GM23338 (cell line): Measurements from ENCODE around the gene TBL1XR1. TPM values are rescaled to one million over a fixed set of nuclear protein-coding genes. Genes with fewer than 3 reads are reported as not detected.

Source experiments
- EZH2 ChIP-seq: fragments of 200-600 bp; sonication (generic); IDR thresholded peaks from one replicate; pipeline ENCODE4 v1.8.0; 2017; ENCODE audit warnings: antibody characterized with exemption, mild to moderate bottlenecking, low read depth; ENCODE audit not compliant: unreplicated experiment
- EZH2phosphoT487 ChIP-seq: fragments of 200-600 bp; sonication (generic); IDR thresholded peaks from one replicate; pipeline ENCODE4 v1.8.1; 2018; ENCODE audit warnings: antibody characterized with exemption; ENCODE audit not compliant: unreplicated experiment
- JUNB ChIP-seq: IDR thresholded peaks from one replicate; pipeline ENCODE4 v1.6.1; 2016; ENCODE audit warnings: antibody characterized with exemption; ENCODE audit not compliant: unreplicated experiment
- NANOG ChIP-seq: IDR thresholded peaks from 2 replicates; pipeline ENCODE4 v1.6.1; 2016; ENCODE audit warnings: antibody characterized with exemption, borderline replicate concordance
- POLR2AphosphoS5 ChIP-seq: IDR thresholded peaks from 2 replicates; pipeline ENCODE4 v1.6.1; 2016; ENCODE audit warnings: antibody characterized with exemption, low read depth
- STAT1 ChIP-seq: IDR thresholded peaks from one replicate; pipeline ENCODE4 v1.6.1; 2016; ENCODE audit warnings: antibody characterized with exemption; ENCODE audit not compliant: unreplicated experiment
- ZNF114 ChIP-seq: fragments of 250-450 bp; sonication (Bioruptor Pico); IDR thresholded peaks from 2 replicates; pipeline ENCODE4 v1.5.0; 2020; ENCODE audit warnings: mild to moderate bottlenecking, moderate library complexity
- ZNF462 ChIP-seq: fragments of 250-450 bp; sonication (Bioruptor Pico); IDR thresholded peaks from 2 replicates; pipeline ENCODE4 v1.5.0; 2020; ENCODE audit warnings: mild to moderate bottlenecking, moderate library complexity
- polyA plus RNA-seq: library from polyadenylated mRNA; unstranded; fragments of >200 nt; fragmentation: Nextera tagmentation; extraction: Ambion mirVana; gene quantifications from 2 replicates; pipeline ENCODE4 v1.2.1, GENCODE V29; 2016
- total RNA-seq: library from RNA; depleted of rRNA; stranded (reverse); fragments of >200 nt; shearing (Covaris generic); gene quantifications from 2 replicates; pipeline ENCODE4 v1.2.3, GENCODE V29; 2014
- TF ChIP-seq, protein P1 (sequence below): IDR thresholded peaks from one replicate; pipeline ENCODE4 v1.6.1; 2018; ENCODE audit warnings: antibody characterized with exemption; ENCODE audit not compliant: unreplicated experiment

TBL1XR1 gene
- total and polyA plus RNA-seq, 2 experiments from 2014 or later: 49.6 to 122 TPM

GRCh38 chr3:177168431-177168830 lies 28.9 kb downstream of the TBL1XR1 start (continued):
- TF ChIP-seq ZNF462 (CRISPR knock-in tag) (no peak), POLR2AphosphoS5 (no peak), EZH2 (no peak), STAT1 (no peak), NANOG (no peak), EZH2phosphoT487 (no peak), JUNB (no peak), ZNF114 (CRISPR knock-in tag) (no peak)
- TF ChIP-seq, protein P1, sequence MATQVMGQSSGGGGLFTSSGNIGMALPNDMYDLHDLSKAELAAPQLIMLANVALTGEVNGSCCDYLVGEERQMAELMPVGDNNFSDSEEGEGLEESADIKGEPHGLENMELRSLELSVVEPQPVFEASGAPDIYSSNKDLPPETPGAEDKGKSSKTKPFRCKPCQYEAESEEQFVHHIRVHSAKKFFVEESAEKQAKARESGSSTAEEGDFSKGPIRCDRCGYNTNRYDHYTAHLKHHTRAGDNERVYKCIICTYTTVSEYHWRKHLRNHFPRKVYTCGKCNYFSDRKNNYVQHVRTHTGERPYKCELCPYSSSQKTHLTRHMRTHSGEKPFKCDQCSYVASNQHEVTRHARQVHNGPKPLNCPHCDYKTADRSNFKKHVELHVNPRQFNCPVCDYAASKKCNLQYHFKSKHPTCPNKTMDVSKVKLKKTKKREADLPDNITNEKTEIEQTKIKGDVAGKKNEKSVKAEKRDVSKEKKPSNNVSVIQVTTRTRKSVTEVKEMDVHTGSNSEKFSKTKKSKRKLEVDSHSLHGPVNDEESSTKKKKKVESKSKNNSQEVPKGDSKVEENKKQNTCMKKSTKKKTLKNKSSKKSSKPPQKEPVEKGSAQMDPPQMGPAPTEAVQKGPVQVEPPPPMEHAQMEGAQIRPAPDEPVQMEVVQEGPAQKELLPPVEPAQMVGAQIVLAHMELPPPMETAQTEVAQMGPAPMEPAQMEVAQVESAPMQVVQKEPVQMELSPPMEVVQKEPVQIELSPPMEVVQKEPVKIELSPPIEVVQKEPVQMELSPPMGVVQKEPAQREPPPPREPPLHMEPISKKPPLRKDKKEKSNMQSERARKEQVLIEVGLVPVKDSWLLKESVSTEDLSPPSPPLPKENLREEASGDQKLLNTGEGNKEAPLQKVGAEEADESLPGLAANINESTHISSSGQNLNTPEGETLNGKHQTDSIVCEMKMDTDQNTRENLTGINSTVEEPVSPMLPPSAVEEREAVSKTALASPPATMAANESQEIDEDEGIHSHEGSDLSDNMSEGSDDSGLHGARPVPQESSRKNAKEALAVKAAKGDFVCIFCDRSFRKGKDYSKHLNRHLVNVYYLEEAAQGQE: no peak
